Heart right ventricle (tissue), 16 donors: ENCODE data around the gene ST3GAL4. TPM values are rescaled to one million over a fixed set of nuclear protein-coding genes. Genes with fewer than 3 reads are reported as not detected.

Experiments used
- ATAC-seq, 8 donors: fragments of 200-7000 bp; cut with Tn5 transposase; one replicate each; pipeline ENCODE4 v1.9.1; 2020; ENCODE audit warnings: mild to moderate bottlenecking in 8 of 8, moderate library complexity in 8 of 8, moderate number of reproducible peaks in 1 of 8
- DNase-seq, 2 donors: peaks; one replicate each; pipeline ENCODE4 v3.0.0-alpha.2; 2020
- H3K27ac ChIP-seq, 10 donors: fragments of 200-600 bp; sonication (generic) in 2 of 10; one replicate each; pipeline versions ENCODE4 v1.5.0 to v1.8.0; 2020 to 2022; ENCODE audit warnings: mild to moderate bottlenecking in 3 of 10
- H3K27me3 ChIP-seq, 7 donors: fragments of 200-600 bp; one replicate each; pipeline ENCODE4 v1.8.0; 2021 to 2022; ENCODE audit warnings: mild to moderate bottlenecking in 2 of 7
- H3K36me3 ChIP-seq, 9 donors: fragments of 200-600 bp; sonication (generic) in 1 of 9; one replicate each; pipeline versions ENCODE4 v1.5.0 to v1.8.0; 2020 to 2022; ENCODE audit warnings: mild to moderate bottlenecking in 2 of 9
- H3K4me1 ChIP-seq, 9 donors: fragments of 200-600 bp; sonication (generic) in 1 of 9; one replicate each; pipeline versions ENCODE4 v1.5.0 to v1.8.0; 2020 to 2022; ENCODE audit warnings: mild to moderate bottlenecking in 4 of 9
- H3K4me3 ChIP-seq, 10 donors: fragments of 200-600 bp; sonication (generic) in 2 of 10; one replicate each; pipeline versions ENCODE4 v1.5.0 to v1.8.0; 2020 to 2022; ENCODE audit warnings: mild to moderate bottlenecking in 7 of 10, moderate library complexity in 2 of 10
- H3K9me3 ChIP-seq, 11 donors: fragments of 200-600 bp in 10 of 11; sonication (generic) in 2 of 11; one replicate each; pipeline versions ENCODE4 v1.5.0 to v1.8.0; 2013 to 2022; ENCODE audit warnings: mild to moderate bottlenecking in 2 of 11, control low read depth in 1 of 11, moderate library complexity in 1 of 11
- CTCF ChIP-seq, 9 donors: fragments of 200-600 bp; sonication (generic) in 2 of 9; IDR thresholded peaks; one replicate each; pipeline versions ENCODE4 v1.5.0 to v1.8.0; 2021 to 2022; ENCODE audit warnings: antibody characterized with exemption in 9 of 9, mild to moderate bottlenecking in 5 of 9, moderate library complexity in 1 of 9
- WGBS, 2 donors: extraction: QIAGEN DNeasy Blood & Tissue Kit; methylation state at CpG; one replicate each; pipeline ENCODE4 v1.1.7; 2013; ENCODE audit warnings: inconsistent platforms in 1 of 2; 5-methylcytosine and 5-hydroxymethylcytosine counted together
- intact Hi-C, 10 donors: fragments of 100-400 bp; cut with DNase I; formaldehyde crosslinking; loops; one replicate each; pipeline versions ENCODE4 v1.11.1 to v1.14.2; 2022
- polyA plus RNA-seq, 2 donors: library from polyadenylated mRNA; stranded (reverse); fragments of 200-250 nt; gene quantifications; one replicate each; pipeline ENCODE4 v1.2.3, GENCODE V29; 2013
- total RNA-seq, 10 donors: library from RNA; stranded (reverse); fragmentation: NEBNext Ultra II Directional in 3 of 10; extraction: Animal tissue kit (Norgen Biotek cat#: 25700) in 3 of 10; gene quantifications; one replicate each; pipeline versions ENCODE4 v1.2.1 to v1.2.4, GENCODE V29; 2021 to 2023
- donor health status: Arrhythmogenic right ventricular cardiomyopathy.
- donor health status: ischemic (EF 13 %, LVEDD 7.1; RV severe dilation, severe dysfunction).
- donor health status: healthy with polysubstance abuse.
- donor health status: DM: no; HTN: yes; CAD: no.
- donor health status: DM: no; HTN: no; CAD: no.
- donor health status: ischemic (EF 25% LVEDD 6.9; RV normal size, moderate dysfunction).
- donor health status: ischemic (EF 25% LVEDD 5.7; RV mildly dilated, moderate dysfunction).
- donor health status: healthy.
- donor health status: DM: yes; HTN: yes; CAD: no.
- donor health status: Ischemic cardiomyopathy.
- donor health status: ischemic (EF 35%, LVEDD 5.7; RV mildly dilated, moderate dysfunction).
- donor health status: nonischemic (EF 11% LVEDD 7.7; RV severe dilation, severe dysfunction).
- donor health status: DM: yes; HTN: yes; CAD: no.
- donor health status: PGD.
- donor health status: ischemic (EF 29% LVEDD 5.4; RV normal size, mild dysfunction).
- donor health status: nonischemic (EF 23%, LVEDD 6.1; RV moderate dilation, normal function).

Gene ST3GAL4
- total and polyA plus RNA-seq, 12 donors = 24.8 to 98.2 (median 44.8) TPM

- TF ChIP-seq CTCF (IDR thresholded peaks at IDR 0.05) = no peak
- peaks cover 15 to 75% (median 61%) of the 10 kb centered on the region in 9 donors for H3K4me1 ChIP-seq
- DNase-seq = no peak
- 80 to 81% methylated on average over 15 of the region's 15 CpGs for WGBS, 2 donors
- peaks cover 0 to 66% (median 7%) of the 10 kb centered on the region in 9 donors for H3K36me3 ChIP-seq
- H3K9me3 ChIP-seq = no peaks in the 10 kb centered on the region
- intact Hi-C loops = no loop called here
- no peaks in the 10 kb centered on the region for H3K27me3 ChIP-seq
- ATAC-seq = no peak
- H3K4me3 ChIP-seq = no peak overlapping the region
- H3K27ac ChIP-seq = peak overlapping the region in 9 of 10 donors; percentile 5 to 68 (median 56)
Measured at GRCh38 chr11:126339073-126339862, 16.2 kb upstream of the ST3GAL4 start.

DNA sequence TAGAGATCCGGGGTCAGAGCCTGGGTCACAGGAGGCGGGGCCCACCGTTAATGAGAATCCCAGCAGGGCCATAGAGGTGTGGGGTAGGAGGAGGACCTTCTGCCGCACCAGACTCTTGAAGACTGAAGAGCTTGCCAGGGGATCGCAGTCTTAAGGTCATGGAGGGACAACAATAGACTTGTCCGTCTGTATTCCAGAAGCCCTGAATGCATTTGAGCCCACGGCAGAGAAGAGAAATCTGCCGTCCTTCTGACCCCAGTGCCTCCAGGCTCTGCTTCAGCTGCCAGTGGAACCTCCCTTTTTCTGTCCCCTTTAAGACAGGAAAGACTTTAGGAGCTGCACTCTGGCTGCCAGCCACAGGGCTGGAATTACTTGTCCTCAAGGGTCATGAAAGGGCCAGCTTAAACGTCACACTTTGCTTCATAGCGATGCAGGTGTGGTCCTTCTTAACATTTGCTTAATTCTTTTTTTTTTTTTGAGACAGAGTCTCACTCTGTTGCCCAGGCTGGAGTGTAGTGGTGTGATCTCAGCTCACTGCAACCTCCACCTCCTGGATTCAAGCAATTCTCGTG, 15.5 kb upstream of the ST3GAL4 start:
- DNase-seq (peak; percentile 78 to 79), ATAC-seq (peak; percentile 59 to 88 (median 77))
- H3K4me1 ChIP-seq = peaks cover 13 to 73% (median 56%) of the 10 kb centered on the region in 9 donors
- H3K27me3 ChIP-seq = no peaks in the 10 kb centered on the region
- peaks cover 0 to 73% (median 7%) of the 10 kb centered on the region in 9 donors for H3K36me3 ChIP-seq
- WGBS, 2 donors = 45 to 55% methylated on average over 11 of the region's 11 CpGs
- H3K4me3 ChIP-seq = no peak overlapping the region
- peak overlapping the region in 9 of 10 donors; percentile 8 to 68 (median 57) for H3K27ac ChIP-seq
- no peaks in the 10 kb centered on the region for H3K9me3 ChIP-seq
- intact Hi-C loops = no loop called here
- no peak for TF ChIP-seq CTCF (IDR thresholded peaks at IDR 0.05)

DNA sequence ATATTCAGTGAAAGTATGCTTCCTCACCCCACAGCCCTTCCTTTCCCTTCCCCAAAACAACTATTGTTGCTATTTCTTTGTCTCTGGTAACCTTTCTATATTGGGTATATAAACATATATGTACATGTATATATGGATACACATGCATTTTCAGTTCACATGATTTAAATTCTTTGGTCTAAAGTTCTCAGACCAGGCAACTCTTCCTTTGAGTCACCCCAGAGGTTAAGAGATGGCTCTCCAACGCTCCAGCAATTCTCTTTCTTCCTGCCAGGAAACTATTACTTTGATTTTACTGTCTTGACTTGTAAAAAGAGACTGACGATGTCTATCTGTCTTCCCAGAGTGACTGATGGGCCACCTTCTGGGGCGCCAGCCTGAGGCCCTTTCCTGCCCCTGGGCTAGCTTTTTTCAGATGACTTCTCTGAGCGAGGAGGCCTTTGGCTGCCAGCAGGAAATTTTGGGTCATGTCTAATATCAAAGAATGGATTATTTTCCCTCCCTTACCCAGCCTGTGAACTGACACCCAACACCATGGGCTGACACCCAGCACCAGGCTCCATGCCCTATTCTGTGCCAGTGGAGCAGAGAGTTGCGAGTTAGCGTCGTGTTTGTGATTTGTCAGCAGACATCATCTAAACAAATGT, 14.4 kb upstream of the ST3GAL4 start:
- WGBS, 2 donors = 83 to 86% methylated on average over 7 of the region's 7 CpGs
- peaks cover 0 to 75% (median 7%) of the 10 kb centered on the region in 9 donors for H3K36me3 ChIP-seq

More for the DNA sequence above, 14.4 kb upstream of the ST3GAL4 start:
- Histone ChIP-seq H3K27ac (peak overlapping the region in 8 of 10 donors; percentile 40 to 68 (median 56)), H3K4me3 (no peak overlapping the region), H3K27me3 (no peaks in the 10 kb centered on the region), H3K4me1 (peaks cover 13 to 73% (median 55%) of the 10 kb centered on the region in 9 donors), H3K9me3 (no peaks in the 10 kb centered on the region)
- DNase-seq = no peak
- intact Hi-C loops = no loop called here
- ATAC-seq = no peak
- no peak for TF ChIP-seq CTCF (IDR thresholded peaks at IDR 0.05)
